Activated CD4-positive, alpha-beta T cell treated with anti-CD3 and anti-CD28 coated beads, Interleukin-2, amount 10 ng/mL, durations not matched to agents 24 days and 14 days (primary cell): ENCODE results near the gene ATXN7L1. TPM values are rescaled to one million over a fixed set of nuclear protein-coding genes. Genes with fewer than 3 reads are reported as not detected.
A peak's percentile ranks its signal among the peaks of the same experiment; 100 is the strongest.

Source experiments
- DNase-seq: peaks from one replicate; pipeline ENCODE4 v3.0.0; 2022
- H3K27ac Mint-ChIP-seq: one replicate; pipeline ENCODE4 v1.8.0; 2022; ENCODE audit warnings: mild to moderate bottlenecking, mixed read lengths
- H3K27me3 Mint-ChIP-seq: one replicate; pipeline ENCODE4 v1.8.0; 2022; ENCODE audit warnings: mixed read lengths
- H3K36me3 Mint-ChIP-seq: one replicate; pipeline ENCODE4 v1.8.0; 2022; ENCODE audit warnings: low read depth, mild to moderate bottlenecking, mixed read lengths
- H3K4me1 Mint-ChIP-seq: one replicate; pipeline ENCODE4 v1.8.0; 2021; ENCODE audit warnings: mixed read lengths
- H3K4me3 Mint-ChIP-seq: one replicate; pipeline ENCODE4 v1.8.0; 2022; ENCODE audit warnings: mild to moderate bottlenecking, moderate library complexity, mixed read lengths
- H3K9me3 Mint-ChIP-seq: one replicate; pipeline ENCODE4 v1.8.0; 2021; ENCODE audit warnings: mixed read lengths
- intact Hi-C: fragments of 100-400 bp; cut with micrococcal nuclease; formaldehyde crosslinking; loops from one replicate; pipeline ENCODE4 v1.15.1; 2023
- total RNA-seq: library from RNA; stranded (reverse); gene quantifications from 2 replicates; pipeline ENCODE4 v1.2.3, GENCODE V29; 2022

ATXN7L1 gene
- total RNA-seq, 1 donor from 2014 or later = 8.5 TPM

DNA sequence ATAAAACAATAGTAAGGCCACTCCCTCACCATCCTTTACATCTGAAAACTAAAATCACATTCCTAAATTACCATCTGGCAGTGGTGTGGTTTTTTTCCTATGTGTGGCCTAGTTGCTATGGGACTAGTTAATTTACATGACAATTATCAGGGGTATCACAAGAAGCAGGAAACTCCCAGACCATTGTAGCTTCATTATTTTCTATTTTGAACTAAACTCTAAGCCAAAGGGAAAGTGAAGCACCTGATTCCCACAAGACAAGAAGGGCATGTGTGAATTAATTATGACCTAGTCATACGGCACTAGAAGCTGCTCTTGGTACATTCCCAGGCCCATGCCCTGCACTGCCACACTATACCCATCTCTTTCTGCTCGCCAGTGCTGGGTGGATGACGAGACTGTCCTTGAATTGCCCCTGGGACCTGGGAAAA is 103.4 kb downstream of the ATXN7L1 start:
- DNase-seq = no peak
- Mint-ChIP-seq H3K4me3 (no peak overlapping the region), H3K9me3 (no peaks in the 10 kb centered on the region), H3K36me3 (no peaks in the 10 kb centered on the region), H3K4me1 (peaks cover 4% of the 10 kb centered on the region), H3K27ac (no peak overlapping the region), H3K27me3 (peaks cover 21% of the 10 kb centered on the region)
- intact Hi-C loops = no loop called here

DNA sequence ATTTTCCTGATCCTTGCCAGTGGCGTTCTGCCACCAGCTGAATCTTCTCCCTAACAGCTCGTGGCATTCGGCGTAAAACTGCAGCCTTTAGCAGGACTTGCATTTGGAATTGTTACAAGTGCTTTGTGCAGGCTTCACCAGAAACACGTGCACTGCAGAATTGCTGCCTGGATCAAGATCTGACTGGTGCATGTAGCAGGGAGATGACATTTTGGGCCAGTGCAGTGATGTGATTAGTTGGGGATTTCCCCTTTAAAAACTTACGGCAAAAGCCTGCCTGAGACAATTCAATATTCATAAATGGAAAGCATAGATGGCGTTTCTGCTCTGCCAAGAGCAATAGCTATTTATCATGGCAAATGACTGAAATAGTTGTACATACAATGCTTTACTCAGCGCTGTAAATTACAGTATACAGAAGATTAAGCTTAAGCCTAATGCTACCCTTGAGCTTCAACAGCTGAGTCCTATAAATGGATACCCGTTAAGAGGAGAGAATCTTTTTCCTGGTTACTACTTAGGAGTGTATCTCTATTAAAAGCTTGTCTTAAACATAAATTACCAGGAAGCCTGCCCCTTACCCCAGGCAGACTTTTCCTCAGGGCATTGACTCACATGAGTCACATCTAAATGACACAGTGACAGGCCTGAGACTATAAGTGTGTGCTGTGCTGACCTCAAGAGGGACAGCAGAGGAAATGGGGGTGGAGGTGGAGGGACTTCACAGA is 106.3 kb downstream of the ATXN7L1 start:
- intact Hi-C loops = loop anchor here (5.0 to 10.0 kb wide), 2 partner anchors 107 to 385 kb away; partner anchors contain the start of gene ATXN7L1
- peaks cover 16% of the 10 kb centered on the region for H3K4me1 Mint-ChIP-seq
- H3K9me3 Mint-ChIP-seq = no peaks in the 10 kb centered on the region
- H3K27me3 Mint-ChIP-seq = peaks cover 28% of the 10 kb centered on the region
- no peak overlapping the region for H3K4me3 Mint-ChIP-seq
- no peak overlapping the region for H3K27ac Mint-ChIP-seq
- no peaks in the 10 kb centered on the region for H3K36me3 Mint-ChIP-seq
- DNase-seq = no peak

DNA sequence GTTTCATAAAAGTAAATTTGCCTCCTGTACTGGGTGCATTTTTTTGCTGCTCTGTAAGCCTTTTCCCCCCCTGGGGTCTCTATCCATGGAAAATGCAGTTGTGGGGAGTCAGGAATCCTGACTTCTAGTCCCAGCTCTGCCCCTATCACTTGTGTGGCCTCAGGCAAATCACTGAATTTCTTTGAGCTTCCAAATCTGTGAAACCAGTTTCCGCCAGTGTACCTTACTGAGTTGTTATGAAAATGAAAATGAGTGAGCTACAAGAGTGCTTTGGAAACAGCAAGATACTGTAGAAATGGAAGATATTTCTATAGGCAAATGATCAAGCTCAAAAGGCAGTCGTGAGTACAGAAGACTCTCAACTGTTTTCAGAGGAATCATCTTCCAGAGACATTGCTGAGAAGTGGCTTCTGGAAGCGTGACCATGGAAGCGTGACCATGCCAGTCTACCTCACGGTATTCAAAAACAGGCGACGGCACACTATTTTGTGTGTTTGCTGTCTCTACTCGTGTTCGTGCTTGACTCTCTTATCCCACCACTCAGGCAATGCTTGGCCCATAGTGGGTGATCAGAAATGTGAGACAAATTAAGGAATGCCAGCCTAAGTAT is 107.4 kb downstream of the ATXN7L1 start:
- no peaks in the 10 kb centered on the region for H3K9me3 Mint-ChIP-seq
- intact Hi-C loops = loop anchor here (5.0 to 10.0 kb wide), 2 partner anchors 108 to 386 kb away; partner anchors contain the start of gene ATXN7L1
- no peaks in the 10 kb centered on the region for H3K36me3 Mint-ChIP-seq
- no peak overlapping the region for H3K27ac Mint-ChIP-seq
- DNase-seq = no peak
- peaks cover 16% of the 10 kb centered on the region for H3K4me1 Mint-ChIP-seq
- H3K4me3 Mint-ChIP-seq = no peak overlapping the region
- H3K27me3 Mint-ChIP-seq = peaks cover 32% of the 10 kb centered on the region

DNA sequence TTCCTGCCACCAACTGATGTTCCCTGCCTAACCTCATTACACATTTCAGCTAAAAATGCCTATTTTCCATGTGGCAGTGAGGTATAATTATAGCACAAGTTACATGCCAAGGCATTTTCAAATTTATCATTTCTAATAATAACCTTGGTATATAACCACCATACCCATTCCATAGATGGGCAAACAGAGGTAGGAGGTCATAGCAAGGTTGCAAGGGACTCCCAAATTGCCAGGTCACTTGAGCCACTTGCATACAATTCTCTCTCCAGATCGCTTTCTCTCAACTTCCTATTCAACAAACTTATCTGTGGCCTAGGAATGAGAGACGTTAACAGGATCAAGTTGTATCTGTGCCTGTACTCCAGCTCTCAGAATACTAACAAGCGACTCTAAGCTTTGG is 108.3 kb downstream of the ATXN7L1 start:
- H3K27ac Mint-ChIP-seq = no peak overlapping the region
- H3K27me3 Mint-ChIP-seq = peaks cover 32% of the 10 kb centered on the region
- no peak overlapping the region for H3K4me3 Mint-ChIP-seq
- peaks cover 16% of the 10 kb centered on the region for H3K4me1 Mint-ChIP-seq
- no peaks in the 10 kb centered on the region for H3K36me3 Mint-ChIP-seq
- no peak for DNase-seq
- intact Hi-C loops = loop anchor here (5.0 to 10.0 kb wide), 2 partner anchors 109 to 387 kb away; partner anchors contain the start of gene ATXN7L1
- H3K9me3 Mint-ChIP-seq = no peaks in the 10 kb centered on the region

DNA sequence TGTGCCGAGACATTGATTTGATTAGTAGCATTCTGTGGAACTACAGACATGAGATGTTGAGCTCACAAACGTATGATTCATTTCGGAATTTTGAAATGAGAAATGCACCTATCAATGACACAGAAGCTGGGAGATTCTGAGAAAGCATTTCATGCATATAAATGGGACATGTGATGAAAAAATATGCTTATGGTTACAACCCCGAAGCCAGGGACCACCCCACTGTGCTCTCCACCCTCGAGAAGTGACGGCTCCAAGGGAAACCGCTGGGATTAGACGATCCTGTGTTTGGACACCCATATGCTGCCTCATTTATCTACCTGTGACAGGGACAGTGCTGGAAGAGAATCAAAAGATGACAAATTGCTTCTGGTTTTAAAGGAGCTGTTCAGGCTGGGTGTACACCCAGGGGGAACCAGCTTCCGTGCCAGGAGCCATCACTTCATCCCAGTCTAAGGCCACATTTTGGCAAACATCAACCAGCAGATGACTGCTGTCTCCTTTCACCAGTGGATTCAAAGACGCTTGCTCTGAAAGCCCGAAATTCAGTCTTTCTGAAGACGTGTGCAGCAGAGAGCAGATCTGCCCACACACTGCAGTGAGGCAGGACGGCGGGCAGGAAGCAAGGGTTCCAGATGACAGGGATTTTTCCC is 109.9 kb downstream of the ATXN7L1 start:
- no peaks in the 10 kb centered on the region for H3K36me3 Mint-ChIP-seq
- H3K27me3 Mint-ChIP-seq = peaks cover 36% of the 10 kb centered on the region
- H3K4me3 Mint-ChIP-seq = no peak overlapping the region
- no peak overlapping the region for H3K27ac Mint-ChIP-seq
- intact Hi-C loops = loop anchor here (5.0 to 10.0 kb wide), 2 partner anchors 111 to 388 kb away; partner anchors contain the start of gene ATXN7L1
- peaks cover 19% of the 10 kb centered on the region for H3K4me1 Mint-ChIP-seq
- no peaks in the 10 kb centered on the region for H3K9me3 Mint-ChIP-seq
- no peak for DNase-seq

DNA sequence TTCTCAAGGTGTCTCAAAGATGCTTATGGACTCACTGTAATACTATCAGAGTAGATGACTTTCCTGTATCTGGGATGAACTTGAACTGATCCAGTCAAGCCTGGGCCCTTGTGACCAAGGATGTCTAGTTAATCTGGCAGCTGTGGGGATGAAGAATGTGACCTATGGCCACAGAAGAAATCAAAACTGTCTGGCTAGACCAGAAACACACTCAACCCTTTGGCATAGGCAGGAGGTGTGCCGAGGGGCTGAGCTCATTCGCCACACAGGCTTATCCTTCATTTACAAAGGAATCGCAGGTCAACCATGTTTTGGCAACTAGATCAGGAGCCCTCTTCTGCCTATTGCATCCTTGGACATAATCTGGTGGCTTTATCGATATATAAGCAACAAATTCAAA is 110.6 kb downstream of the ATXN7L1 start:
- Mint-ChIP-seq H3K4me1 (peaks cover 23% of the 10 kb centered on the region), H3K27ac (no peak overlapping the region), H3K36me3 (no peaks in the 10 kb centered on the region), H3K27me3 (peaks cover 36% of the 10 kb centered on the region), H3K4me3 (no peak overlapping the region), H3K9me3 (no peaks in the 10 kb centered on the region)
- DNase-seq = no peak
- intact Hi-C loops = loop anchor here (1.0 to 10.0 kb wide), 4 partner anchors 43 to 389 kb away; partner anchors contain the start of gene ATXN7L1

DNA sequence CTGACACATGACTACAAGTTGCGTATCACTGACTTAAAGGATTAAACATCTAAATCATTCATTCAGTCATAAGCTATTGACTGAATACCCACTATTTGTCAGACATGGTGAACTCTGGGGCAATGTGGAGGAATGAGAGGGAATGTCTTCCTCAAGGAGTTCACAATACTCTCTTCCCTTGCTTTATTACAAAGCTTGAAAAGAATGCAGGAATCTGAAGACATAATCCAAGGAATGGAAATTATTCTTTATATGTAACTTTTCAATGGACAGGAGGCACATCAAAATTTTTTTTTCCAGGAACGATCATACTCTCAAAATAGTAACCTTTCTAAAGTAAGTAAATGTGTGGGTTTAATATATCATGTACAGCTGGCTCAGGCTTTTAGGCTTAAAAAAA is 111.9 kb downstream of the ATXN7L1 start:
- H3K4me3 Mint-ChIP-seq = no peak overlapping the region
- H3K27ac Mint-ChIP-seq = no peak overlapping the region
- H3K4me1 Mint-ChIP-seq = peaks cover 29% of the 10 kb centered on the region
- intact Hi-C loops = loop anchor here (2.0 to 10.0 kb wide), 2 partner anchors 44 to 390 kb away; no protein-coding TSS in a partner anchor
- DNase-seq = no peak
- peaks cover 34% of the 10 kb centered on the region for H3K27me3 Mint-ChIP-seq
- H3K9me3 Mint-ChIP-seq = no peaks in the 10 kb centered on the region
- H3K36me3 Mint-ChIP-seq = no peaks in the 10 kb centered on the region

DNA sequence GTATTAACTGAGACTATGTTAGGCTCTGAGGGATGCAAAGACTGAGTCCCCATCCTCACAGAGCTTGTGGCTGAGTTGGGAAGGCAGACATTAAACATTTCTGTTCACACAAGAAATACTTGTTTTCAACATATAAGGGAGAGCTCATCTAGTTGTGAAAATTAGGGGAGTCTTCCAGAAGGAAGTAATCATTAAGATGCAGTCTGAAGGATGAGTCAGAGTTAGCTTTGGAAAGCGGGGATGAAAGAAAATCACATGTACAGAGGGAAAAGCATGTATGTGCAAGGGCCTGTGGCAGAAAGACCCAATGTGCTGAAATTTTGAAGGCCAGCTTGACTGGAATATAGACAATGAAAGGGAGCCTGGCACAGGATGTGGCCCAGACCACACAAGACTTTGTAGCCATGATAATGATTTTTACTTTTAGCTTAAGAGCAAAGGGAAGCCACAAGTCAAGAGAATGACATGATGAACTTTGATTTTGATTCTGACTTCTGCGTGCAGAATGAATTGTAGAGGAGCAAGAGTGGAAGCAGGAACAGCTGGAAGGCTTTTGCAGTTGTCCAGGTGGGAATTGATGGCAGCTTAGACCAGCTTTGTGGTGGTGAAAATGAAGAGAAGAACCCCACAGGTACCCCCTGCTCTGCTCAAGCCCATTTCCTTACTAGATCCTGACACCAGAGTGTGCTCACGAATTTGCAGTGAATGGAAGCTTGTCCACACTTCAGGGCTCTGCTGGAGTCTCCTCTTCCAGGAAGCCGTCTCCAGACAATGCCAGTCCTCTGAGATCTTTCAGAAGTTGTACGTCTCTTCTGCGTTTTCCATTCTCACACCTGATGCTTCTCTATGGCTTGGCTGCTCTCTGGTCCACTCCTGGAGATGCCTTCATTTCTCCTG is 115.6 kb downstream of the ATXN7L1 start:
- DNase-seq = peak; percentile 69
- intact Hi-C loops = loop anchor here (1.0 to 10.0 kb wide), 4 partner anchors 22 to 394 kb away; no protein-coding TSS in a partner anchor

DNA sequence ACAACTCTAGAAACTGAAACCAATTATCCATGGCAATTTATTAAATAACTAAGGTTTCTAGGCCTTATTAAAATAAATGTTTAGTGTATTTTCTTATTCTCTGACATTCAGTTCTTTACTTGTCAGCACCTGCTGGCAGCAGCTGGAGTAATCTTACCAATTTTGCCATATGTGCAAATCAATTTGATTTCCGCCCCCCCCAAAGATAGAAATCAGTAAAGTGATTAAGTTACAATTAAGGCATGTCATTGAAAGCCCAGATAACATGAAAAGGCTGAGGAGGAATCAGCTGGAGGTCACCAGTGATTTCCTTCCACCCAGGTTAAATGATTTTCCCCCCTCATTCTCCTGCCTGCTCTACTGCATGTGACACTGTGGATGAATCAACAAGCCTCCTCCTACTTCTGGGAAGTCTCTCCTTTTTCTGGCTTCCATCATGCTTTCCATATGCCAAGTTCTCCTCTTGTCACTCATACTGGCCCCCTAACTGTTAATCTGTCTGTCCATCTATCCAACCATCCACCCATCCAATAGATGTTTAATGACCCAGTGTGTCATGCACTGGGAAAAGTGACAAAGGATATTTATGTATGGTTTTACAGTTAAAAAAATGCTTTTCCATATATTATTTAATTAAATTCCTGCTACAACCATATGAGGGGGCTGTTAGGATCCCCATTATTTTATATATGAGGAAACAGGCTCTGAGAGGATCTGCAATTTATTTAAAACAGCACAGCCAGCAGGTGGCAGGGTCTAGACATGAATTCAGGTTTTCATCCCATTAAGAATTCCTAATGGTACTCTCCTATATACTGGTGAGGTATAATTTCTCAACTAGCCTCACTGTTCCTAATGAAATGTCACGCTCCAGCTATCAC is 116.5 kb downstream of the ATXN7L1 start:
- H3K4me3 Mint-ChIP-seq = no peak overlapping the region
- no peak overlapping the region for H3K27ac Mint-ChIP-seq
- H3K27me3 Mint-ChIP-seq = peaks cover 19% of the 10 kb centered on the region
- H3K4me1 Mint-ChIP-seq = peaks cover 21% of the 10 kb centered on the region
- no peaks in the 10 kb centered on the region for H3K36me3 Mint-ChIP-seq
- H3K9me3 Mint-ChIP-seq = no peaks in the 10 kb centered on the region
- peak; percentile 71 for DNase-seq
- intact Hi-C loops = loop anchor here (1.0 to 10.0 kb wide), 4 partner anchors 23 to 395 kb away; no protein-coding TSS in a partner anchor

More for the DNA sequence above, 115.6 kb downstream of the ATXN7L1 start:
- no peak overlapping the region for H3K27ac Mint-ChIP-seq
- H3K4me1 Mint-ChIP-seq = peaks cover 25% of the 10 kb centered on the region
- no peaks in the 10 kb centered on the region for H3K9me3 Mint-ChIP-seq
- no peak overlapping the region for H3K4me3 Mint-ChIP-seq
- H3K27me3 Mint-ChIP-seq = peaks cover 22% of the 10 kb centered on the region
- H3K36me3 Mint-ChIP-seq = no peaks in the 10 kb centered on the region

DNA sequence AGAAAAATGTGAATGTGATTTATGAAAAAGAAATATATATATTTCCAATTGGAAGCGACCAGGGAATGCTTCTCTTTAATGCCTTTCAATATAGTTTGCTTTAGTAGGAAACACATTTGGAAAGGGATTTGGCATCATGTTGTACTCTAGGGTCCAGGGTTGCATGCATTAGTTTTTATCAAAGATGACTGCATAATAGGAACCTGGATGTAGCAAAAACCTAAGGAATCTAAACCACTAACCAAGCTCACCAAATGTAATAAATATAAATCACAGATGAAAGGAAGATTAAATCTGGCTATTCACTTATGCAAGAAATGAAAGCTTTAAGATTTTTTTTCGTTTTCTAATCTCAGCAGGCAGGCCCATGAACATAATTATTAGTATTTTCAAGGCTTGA is 120.0 kb downstream of the ATXN7L1 start:
- H3K9me3 Mint-ChIP-seq = no peaks in the 10 kb centered on the region
- peaks cover 16% of the 10 kb centered on the region for H3K4me1 Mint-ChIP-seq
- H3K4me3 Mint-ChIP-seq = no peak overlapping the region
- no peak for DNase-seq
- intact Hi-C loops = no loop called here
- H3K27ac Mint-ChIP-seq = no peak overlapping the region
- no peaks in the 10 kb centered on the region for H3K36me3 Mint-ChIP-seq
- H3K27me3 Mint-ChIP-seq = peaks cover 18% of the 10 kb centered on the region

DNA sequence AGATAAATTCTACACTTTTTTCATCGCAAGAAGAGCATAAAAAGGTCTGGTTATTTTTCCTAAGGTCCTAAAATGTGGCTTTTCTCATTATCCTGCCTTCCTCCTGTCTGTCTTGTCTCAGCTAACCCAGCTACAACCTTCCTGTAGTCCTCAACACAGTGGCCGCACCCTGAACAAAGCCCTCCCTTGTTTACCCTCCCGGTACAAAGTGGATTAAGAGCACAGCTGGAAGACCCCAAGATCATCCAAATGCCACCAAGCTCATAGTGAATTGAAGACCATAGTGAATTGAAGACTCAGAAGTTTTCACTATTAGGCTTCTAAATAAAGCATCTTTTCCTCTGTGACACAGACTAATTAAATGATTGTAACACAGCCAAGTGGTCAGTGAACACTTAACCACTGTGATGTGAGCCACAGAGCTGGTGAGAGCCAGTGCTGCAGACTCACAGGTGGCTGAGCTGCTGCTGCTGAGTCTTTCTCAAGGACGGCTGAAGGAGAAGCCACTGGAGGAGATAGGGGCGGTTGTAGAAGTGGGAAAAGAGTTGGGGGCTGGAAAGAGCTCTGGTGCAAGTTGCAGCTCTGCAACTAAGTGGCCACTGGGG is 123.6 kb downstream of the ATXN7L1 start:
- Mint-ChIP-seq H3K27ac (no peak overlapping the region), H3K9me3 (no peaks in the 10 kb centered on the region), H3K27me3 (peaks cover 15% of the 10 kb centered on the region), H3K4me3 (no peak overlapping the region), H3K36me3 (no peaks in the 10 kb centered on the region), H3K4me1 (no peaks in the 10 kb centered on the region)
- intact Hi-C loops = no loop called here
- no peak for DNase-seq

DNA sequence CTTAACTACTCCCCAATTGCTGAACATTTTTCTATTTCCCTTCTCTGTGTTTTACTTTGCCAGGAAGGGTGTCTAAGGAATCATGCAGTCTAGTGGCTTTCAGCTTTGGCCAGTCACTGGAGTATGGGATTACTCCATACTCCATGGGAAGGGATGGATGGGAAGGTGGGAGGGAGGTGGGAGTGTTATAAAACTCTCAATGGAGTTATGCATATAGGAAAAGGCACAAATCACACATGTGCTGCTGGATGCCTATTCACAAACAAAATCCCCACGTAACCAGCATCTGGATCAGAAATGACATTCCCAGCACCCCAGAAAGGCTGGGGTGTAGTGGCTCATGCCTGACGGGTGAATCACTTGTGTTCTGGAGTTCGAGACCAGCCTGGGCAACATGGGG is 125.3 kb downstream of the ATXN7L1 start:
- H3K4me3 Mint-ChIP-seq = no peak overlapping the region
- no peak for DNase-seq
- no peaks in the 10 kb centered on the region for H3K36me3 Mint-ChIP-seq
- H3K27ac Mint-ChIP-seq = no peak overlapping the region
- intact Hi-C loops = no loop called here
- no peaks in the 10 kb centered on the region for H3K9me3 Mint-ChIP-seq
- no peaks in the 10 kb centered on the region for H3K4me1 Mint-ChIP-seq
- peaks cover 15% of the 10 kb centered on the region for H3K27me3 Mint-ChIP-seq
